Measurements from ENCODE around the gene BCAN. TPM values are rescaled to one million over a fixed set of nuclear protein-coding genes. Genes with fewer than 3 reads are reported as not detected.

BCAN gene
- total RNA-seq, 6 experiments from 2014 or later: not detected

DNA sequence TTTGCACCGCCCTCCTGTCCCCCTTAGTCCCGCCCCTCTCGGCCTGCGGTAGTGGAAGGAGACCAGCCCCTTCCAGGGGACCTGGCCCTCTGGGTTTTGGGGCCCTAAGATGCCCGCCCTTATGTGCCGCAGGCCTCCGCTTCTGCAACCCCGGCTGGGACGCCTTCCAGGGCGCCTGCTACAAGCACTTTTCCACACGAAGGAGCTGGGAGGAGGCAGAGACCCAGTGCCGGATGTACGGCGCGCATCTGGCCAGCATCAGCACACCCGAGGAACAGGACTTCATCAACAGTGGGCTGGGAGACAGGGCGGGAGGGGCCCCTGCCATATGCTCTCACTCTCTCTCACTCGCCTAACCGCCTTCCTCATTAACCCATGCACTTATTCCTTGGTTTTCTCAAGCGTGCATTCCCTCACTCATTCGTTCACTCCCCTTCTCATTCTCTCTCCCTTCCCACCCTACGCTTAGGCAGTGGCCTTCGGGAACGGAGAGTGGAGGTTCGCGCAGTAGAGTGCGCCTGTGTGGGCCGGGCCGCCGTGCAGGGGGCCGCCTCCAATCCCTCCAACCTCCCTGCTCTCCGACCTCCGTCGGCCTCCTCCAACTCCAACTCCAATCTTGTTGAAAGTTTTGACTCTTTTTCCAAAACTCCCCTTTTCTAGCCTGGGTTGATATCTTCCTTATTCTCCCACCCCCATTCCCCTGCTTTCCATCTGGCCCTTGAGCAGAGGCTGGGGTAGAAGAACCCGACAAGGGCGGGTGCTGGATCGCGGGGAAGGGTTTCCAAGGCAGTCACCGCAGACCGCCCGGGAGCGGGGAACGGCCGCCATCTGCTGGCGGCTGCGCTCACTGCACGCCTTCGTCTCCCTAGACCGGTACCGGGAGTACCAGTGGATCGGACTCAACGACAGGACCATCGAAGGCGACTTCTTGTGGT lies 15.2 kb downstream of the BCAN start:
- Mint-ChIP-seq H3K27ac (no peak overlapping the region), H3K4me1 (ENCODE audit: low read depth) (peaks cover 46% of the 10 kb centered on the region), H3K27me3 (ENCODE audit: insufficient read depth) (peaks cover 27% of the 10 kb centered on the region), H3K9me3 (no peaks in the 10 kb centered on the region), H3K36me3 (ENCODE audit: low read depth) (no peaks in the 10 kb centered on the region), H3K4me3 (peak overlapping the region; percentile 79)
- TF ChIP-seq, protein P1, sequence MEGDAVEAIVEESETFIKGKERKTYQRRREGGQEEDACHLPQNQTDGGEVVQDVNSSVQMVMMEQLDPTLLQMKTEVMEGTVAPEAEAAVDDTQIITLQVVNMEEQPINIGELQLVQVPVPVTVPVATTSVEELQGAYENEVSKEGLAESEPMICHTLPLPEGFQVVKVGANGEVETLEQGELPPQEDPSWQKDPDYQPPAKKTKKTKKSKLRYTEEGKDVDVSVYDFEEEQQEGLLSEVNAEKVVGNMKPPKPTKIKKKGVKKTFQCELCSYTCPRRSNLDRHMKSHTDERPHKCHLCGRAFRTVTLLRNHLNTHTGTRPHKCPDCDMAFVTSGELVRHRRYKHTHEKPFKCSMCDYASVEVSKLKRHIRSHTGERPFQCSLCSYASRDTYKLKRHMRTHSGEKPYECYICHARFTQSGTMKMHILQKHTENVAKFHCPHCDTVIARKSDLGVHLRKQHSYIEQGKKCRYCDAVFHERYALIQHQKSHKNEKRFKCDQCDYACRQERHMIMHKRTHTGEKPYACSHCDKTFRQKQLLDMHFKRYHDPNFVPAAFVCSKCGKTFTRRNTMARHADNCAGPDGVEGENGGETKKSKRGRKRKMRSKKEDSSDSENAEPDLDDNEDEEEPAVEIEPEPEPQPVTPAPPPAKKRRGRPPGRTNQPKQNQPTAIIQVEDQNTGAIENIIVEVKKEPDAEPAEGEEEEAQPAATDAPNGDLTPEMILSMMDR (IDR thresholded peaks at IDR 0.05): peak; percentile 94
- peak; percentile 38 for DNase-seq

DNA sequence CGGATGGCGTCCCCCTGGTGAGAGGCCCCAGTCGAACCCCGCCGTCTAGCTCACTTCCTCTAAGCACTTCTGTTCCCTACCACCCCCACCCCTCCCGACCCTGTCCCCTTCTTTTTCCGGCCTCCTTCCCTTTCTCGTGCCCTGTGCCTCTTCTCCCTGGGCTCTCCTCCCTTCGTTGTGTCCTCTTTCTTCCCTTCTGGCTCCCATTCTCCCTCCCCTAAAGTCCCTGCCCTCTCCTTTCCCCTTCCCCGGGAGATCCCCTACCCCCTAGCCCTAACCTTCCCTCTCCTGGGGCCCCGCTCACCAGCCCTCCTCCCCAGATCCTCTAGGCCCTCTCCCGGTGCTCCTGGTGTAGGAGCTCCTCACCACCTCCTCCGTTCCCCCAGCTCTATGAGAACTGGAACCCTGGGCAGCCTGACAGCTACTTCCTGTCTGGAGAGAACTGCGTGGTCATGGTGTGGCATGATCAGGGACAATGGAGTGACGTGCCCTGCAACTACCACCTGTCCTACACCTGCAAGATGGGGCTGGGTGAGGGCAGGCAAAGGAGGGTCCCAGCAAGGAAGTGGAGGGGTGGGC lies 15.9 kb downstream of the BCAN start:
- Mint-ChIP-seq H3K4me3 (peak overlapping the region; percentile 79; the same call in 1 of the 2 replicates), H3K36me3 (ENCODE audit: low read depth) (no peaks in the 10 kb centered on the region), H3K9me3 (no peaks in the 10 kb centered on the region), H3K4me1 (ENCODE audit: low read depth) (peaks cover 54% of the 10 kb centered on the region), H3K27ac (no peak overlapping the region), H3K27me3 (ENCODE audit: insufficient read depth) (peaks cover 27% of the 10 kb centered on the region)
- DNase-seq: no peak
- TF ChIP-seq, protein P1 (IDR thresholded peaks at IDR 0.05): peak; percentile 56; the same call in 1 of the 2 replicates

GRCh38 chr1:156658496-156658895 lies 16.6 kb downstream of the BCAN start:
- no peak for DNase-seq
- Mint-ChIP-seq H3K9me3 (no peaks in the 10 kb centered on the region), H3K4me3 (no peak overlapping the region), H3K4me1 (ENCODE audit: low read depth) (peaks cover 61% of the 10 kb centered on the region), H3K27ac (no peak overlapping the region), H3K27me3 (ENCODE audit: insufficient read depth) (peaks cover 23% of the 10 kb centered on the region), H3K36me3 (ENCODE audit: low read depth) (no peaks in the 10 kb centered on the region)
- TF ChIP-seq, protein P1 (IDR thresholded peaks at IDR 0.05): no peak

DNA sequence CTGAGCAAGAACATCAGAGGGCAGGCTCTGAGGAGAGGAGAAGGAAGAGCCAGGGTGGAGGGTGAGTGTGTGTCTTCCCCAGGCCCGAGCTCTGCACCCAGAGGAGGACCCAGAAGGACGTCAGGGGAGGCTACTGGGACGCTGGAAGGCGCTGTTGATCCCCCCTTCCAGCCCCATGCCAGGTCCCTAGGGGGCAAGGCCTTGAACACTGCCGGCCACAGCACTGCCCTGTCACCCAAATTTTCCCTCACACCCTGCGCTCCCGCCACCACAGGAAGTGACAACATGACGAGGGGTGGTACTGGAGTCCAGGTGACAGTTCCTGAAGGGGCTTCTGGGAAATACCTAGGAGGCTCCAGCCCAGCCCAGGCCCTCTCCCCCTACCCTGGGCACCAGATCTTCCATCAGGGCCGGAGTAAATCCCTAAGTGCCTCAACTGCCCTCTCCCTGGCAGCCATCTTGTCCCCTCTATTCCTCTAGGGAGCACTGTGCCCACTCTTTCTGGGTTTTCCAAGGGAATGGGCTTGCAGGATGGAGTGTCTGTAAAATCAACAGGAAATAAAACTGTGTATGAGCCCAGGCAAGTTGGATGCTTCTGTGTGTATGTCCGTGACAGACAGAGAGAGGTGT lies 17.1 kb downstream of the BCAN start:
- no peaks in the 10 kb centered on the region for H3K9me3 Mint-ChIP-seq
- H3K4me1 Mint-ChIP-seq (ENCODE audit: low read depth): peaks cover 66% of the 10 kb centered on the region
- H3K27ac Mint-ChIP-seq: peak overlapping the region; percentile 81
- peaks cover 19% of the 10 kb centered on the region for H3K27me3 Mint-ChIP-seq (ENCODE audit: insufficient read depth)
- TF ChIP-seq, protein P1 (IDR thresholded peaks at IDR 0.05): no peak
- DNase-seq: no peak
- H3K36me3 Mint-ChIP-seq (ENCODE audit: low read depth): no peaks in the 10 kb centered on the region
- peak overlapping the region; percentile 73; the same call in 1 of the 2 replicates for H3K4me3 Mint-ChIP-seq

DNA sequence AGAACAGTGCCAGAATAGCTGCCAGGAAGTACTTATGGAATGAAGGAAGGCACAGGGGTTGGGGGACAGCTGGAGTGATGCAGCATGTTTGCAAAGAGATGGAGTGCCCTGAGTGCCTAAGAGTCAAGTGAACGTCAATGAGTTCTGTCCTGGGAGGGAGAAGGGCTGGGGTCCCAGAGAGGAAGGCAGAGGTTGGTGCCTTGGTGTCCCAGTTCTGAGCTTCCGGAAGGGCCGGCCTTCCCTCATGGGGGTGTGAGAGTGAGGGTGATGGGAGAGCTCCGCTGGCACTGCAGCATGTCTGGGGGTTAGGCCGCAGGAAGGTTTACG lies 17.7 kb downstream of the BCAN start:
- no peak for DNase-seq
- Mint-ChIP-seq H3K9me3 (no peaks in the 10 kb centered on the region), H3K4me3 (peak overlapping the region; percentile 73), H3K4me1 (ENCODE audit: low read depth) (peaks cover 67% of the 10 kb centered on the region), H3K36me3 (ENCODE audit: low read depth) (no peaks in the 10 kb centered on the region), H3K27me3 (ENCODE audit: insufficient read depth) (peaks cover 19% of the 10 kb centered on the region), H3K27ac (peak overlapping the region; percentile 81)
- TF ChIP-seq, protein P1 (IDR thresholded peaks at IDR 0.05): no peak
